Astrocyte (in vitro differentiated cells and primary cell): ENCODE measurements around the gene HLA-DPB1. TPM values are rescaled to one million over a fixed set of nuclear protein-coding genes. Genes with fewer than 3 reads are reported as not detected.
A peak's percentile ranks its signal among the peaks of the same experiment; 100 is the strongest.

Experiments used
- DNase-seq: peaks from one replicate; pipeline ENCODE4 v3.0.0-alpha.2; 2010; ENCODE audit warnings: low read depth
- FAIRE-seq: peaks from 2 replicates; lab custom pipeline; 2011; peaks lifted over from hg19 to GRCh38; lab: Jason Lieb, UNC
- H2AFZ ChIP-seq: 2 replicates; pipeline ENCODE4 v1.6.0; 2012; ENCODE audit warnings: low read depth, low read length, inconsistent platforms
- H3K27ac ChIP-seq: 2 replicates; pipeline ENCODE4 v1.5.1; 2011; ENCODE audit warnings: low read depth, low read length, inconsistent platforms
- H3K27me3 ChIP-seq: 2 replicates; pipeline ENCODE4 v1.6.0; 2011; ENCODE audit warnings: low read length, inconsistent platforms; ENCODE audit not compliant: insufficient read depth
- H3K36me3 ChIP-seq: 2 replicates; pipeline ENCODE4 v1.5.1; 2011; ENCODE audit warnings: low read length, inconsistent platforms; ENCODE audit not compliant: insufficient read depth
- H3K4me1 ChIP-seq: 2 replicates; pipeline ENCODE4 v1.5.1; 2011; ENCODE audit warnings: low read length, inconsistent platforms; ENCODE audit not compliant: insufficient read depth
- H3K4me2 ChIP-seq: 2 replicates; pipeline ENCODE4 v1.6.0; 2012; ENCODE audit warnings: low read length, inconsistent platforms
- H3K4me3 ChIP-seq: 2 replicates; pipeline ENCODE4 v1.5.1; 2011; ENCODE audit warnings: low read depth, mild to moderate bottlenecking, low read length, inconsistent platforms; ENCODE audit not compliant: insufficient read depth
- H3K79me2 ChIP-seq: 2 replicates; pipeline ENCODE4 v1.6.0; 2012; ENCODE audit warnings: mild to moderate bottlenecking, low read length, inconsistent platforms; ENCODE audit not compliant: insufficient read depth
- H3K9ac ChIP-seq: 2 replicates; pipeline ENCODE4 v1.6.0; 2012; ENCODE audit warnings: mild to moderate bottlenecking, low read length, inconsistent platforms
- H3K9me3 ChIP-seq: 2 replicates; pipeline ENCODE4 v1.5.1; 2012; ENCODE audit warnings: low read depth, mild to moderate bottlenecking, low read length, inconsistent platforms; ENCODE audit not compliant: insufficient read depth
- H4K20me1 ChIP-seq: 2 replicates; pipeline ENCODE4 v1.6.0; 2012; ENCODE audit warnings: low read length, inconsistent platforms; ENCODE audit not compliant: insufficient read depth
- H3K27ac Mint-ChIP-seq: one replicate; pipeline ENCODE4 v1.8.0; 2021; ENCODE audit warnings: mild to moderate bottlenecking, mixed read lengths; ENCODE audit not compliant: unreplicated experiment
- H3K27me3 Mint-ChIP-seq: one replicate; pipeline ENCODE4 v1.8.0; 2021; ENCODE audit warnings: low read depth, mixed read lengths; ENCODE audit not compliant: unreplicated experiment
- H3K36me3 Mint-ChIP-seq: one replicate; pipeline ENCODE4 v1.8.0; 2021; ENCODE audit warnings: low read depth, mixed read lengths; ENCODE audit not compliant: unreplicated experiment
- H3K4me1 Mint-ChIP-seq: one replicate; pipeline ENCODE4 v1.8.0; 2021; ENCODE audit warnings: low read depth, mixed read lengths; ENCODE audit not compliant: unreplicated experiment
- H3K4me3 Mint-ChIP-seq: one replicate; pipeline ENCODE4 v1.8.0; 2021; ENCODE audit warnings: mild to moderate bottlenecking, moderate library complexity, mixed read lengths; ENCODE audit not compliant: unreplicated experiment
- H3K9me3 Mint-ChIP-seq: one replicate; pipeline ENCODE4 v1.8.0; 2021; ENCODE audit warnings: mild to moderate bottlenecking, mixed read lengths; ENCODE audit not compliant: unreplicated experiment
- EZH2 ChIP-seq: IDR thresholded peaks from 2 replicates; pipeline ENCODE4 v1.6.1; 2012; ENCODE audit warnings: mild to moderate bottlenecking, low read length, inconsistent platforms; ENCODE audit not compliant: insufficient read depth
- total RNA-seq: library from RNA; stranded (reverse); gene quantifications from 2 replicates; pipeline ENCODE4 v1.2.1, GENCODE V29; 2021
- TF ChIP-seq, protein P1 (sequence below): IDR thresholded peaks from 2 replicates; pipeline ENCODE4 v1.5.1; 2011; ENCODE audit warnings: low read depth, mild to moderate bottlenecking, inconsistent platforms, low read length, moderate library complexity; ENCODE audit not compliant: insufficient read depth

The HLA-DPB1 gene
- total RNA-seq, 1 donor from 2014 or later, result 3.4 TPM

DNA sequence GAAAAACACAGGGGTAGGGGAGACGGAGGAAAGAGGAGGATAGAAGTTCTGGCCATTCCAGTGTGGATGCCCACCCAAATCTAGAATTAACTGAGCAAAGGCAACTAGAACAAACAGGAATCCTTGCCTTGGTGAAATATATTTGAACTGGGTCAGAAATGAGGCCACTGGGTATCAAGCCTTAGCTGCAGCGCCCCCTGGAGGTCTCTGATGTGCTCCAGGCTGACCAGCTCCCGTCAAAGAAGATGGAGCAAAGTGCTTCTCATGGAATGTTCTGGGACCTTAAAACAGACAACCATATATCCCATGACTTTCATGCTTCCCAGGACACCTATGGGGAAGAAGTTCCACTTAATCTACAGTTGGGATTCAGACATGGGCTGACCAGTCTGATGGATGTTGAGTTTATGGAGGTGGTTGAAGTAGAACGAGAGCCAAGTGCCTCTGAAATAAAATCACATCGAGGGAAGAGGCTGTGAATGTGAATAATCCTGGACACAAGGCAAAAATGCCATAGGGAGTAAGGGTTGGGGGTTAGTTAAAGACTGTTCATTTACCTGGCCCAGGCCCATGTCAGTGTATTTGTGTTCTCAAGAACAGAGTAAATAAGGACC, 50.4 kb downstream of the HLA-DPB1 start:
- H3K4me3 Mint-ChIP-seq, result no peak overlapping the region
- no peak for TF ChIP-seq EZH2
- TF ChIP-seq, protein P1, sequence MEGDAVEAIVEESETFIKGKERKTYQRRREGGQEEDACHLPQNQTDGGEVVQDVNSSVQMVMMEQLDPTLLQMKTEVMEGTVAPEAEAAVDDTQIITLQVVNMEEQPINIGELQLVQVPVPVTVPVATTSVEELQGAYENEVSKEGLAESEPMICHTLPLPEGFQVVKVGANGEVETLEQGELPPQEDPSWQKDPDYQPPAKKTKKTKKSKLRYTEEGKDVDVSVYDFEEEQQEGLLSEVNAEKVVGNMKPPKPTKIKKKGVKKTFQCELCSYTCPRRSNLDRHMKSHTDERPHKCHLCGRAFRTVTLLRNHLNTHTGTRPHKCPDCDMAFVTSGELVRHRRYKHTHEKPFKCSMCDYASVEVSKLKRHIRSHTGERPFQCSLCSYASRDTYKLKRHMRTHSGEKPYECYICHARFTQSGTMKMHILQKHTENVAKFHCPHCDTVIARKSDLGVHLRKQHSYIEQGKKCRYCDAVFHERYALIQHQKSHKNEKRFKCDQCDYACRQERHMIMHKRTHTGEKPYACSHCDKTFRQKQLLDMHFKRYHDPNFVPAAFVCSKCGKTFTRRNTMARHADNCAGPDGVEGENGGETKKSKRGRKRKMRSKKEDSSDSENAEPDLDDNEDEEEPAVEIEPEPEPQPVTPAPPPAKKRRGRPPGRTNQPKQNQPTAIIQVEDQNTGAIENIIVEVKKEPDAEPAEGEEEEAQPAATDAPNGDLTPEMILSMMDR, result peak; percentile 45

DNA sequence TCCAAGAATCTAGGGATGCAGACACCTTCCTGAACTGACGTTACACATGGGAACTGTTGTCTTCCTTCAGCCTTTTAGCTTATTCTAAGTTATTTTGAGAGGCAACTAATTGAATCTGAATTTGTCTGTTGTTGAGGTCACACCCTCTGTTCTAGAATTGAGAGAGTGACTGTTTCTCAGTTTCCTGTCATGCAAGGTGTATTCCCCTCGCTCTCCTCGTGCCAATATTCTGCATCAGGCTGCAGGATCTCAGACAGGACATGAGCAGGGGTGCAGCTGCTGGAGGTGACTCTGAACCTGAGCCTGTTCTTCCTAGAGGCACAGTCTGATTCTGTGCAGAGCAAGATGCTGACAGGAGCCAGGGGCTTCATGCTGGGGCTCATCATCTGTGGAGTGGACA, 52.5 kb downstream of the HLA-DPB1 start:
- peaks cover 20% of the 10 kb centered on the region for H3K27me3 ChIP-seq
- no peak overlapping the region for H3K27ac ChIP-seq
- no peaks in the 10 kb centered on the region for H3K79me2 ChIP-seq
- DNase-seq, result no peak
- no peaks in the 10 kb centered on the region for H3K36me3 Mint-ChIP-seq
- no peaks in the 10 kb centered on the region for H4K20me1 ChIP-seq
- H3K4me3 Mint-ChIP-seq, result no peak overlapping the region
- peaks cover 17% of the 10 kb centered on the region for H3K9me3 Mint-ChIP-seq
- H2AFZ ChIP-seq, result no peak overlapping the region
- H3K36me3 ChIP-seq, result no peaks in the 10 kb centered on the region
- H3K27ac Mint-ChIP-seq, result no peak overlapping the region
- peaks cover 11% of the 10 kb centered on the region for H3K9me3 ChIP-seq
- no peak overlapping the region for H3K4me3 ChIP-seq
- no peak for TF ChIP-seq EZH2
- TF ChIP-seq, protein P1, result no peak
- FAIRE-seq, result no peak
- no peaks in the 10 kb centered on the region for H3K4me1 ChIP-seq
- no peak overlapping the region for H3K9ac ChIP-seq
- peaks cover 27% of the 10 kb centered on the region for H3K27me3 Mint-ChIP-seq
- H3K4me1 Mint-ChIP-seq, result no peaks in the 10 kb centered on the region
- no peak overlapping the region for H3K4me2 ChIP-seq

More for the DNA sequence above, 50.4 kb downstream of the HLA-DPB1 start:
- no peak overlapping the region for H3K4me3 ChIP-seq
- no peaks in the 10 kb centered on the region for H3K36me3 Mint-ChIP-seq
- H3K27ac Mint-ChIP-seq, result no peak overlapping the region
- no peaks in the 10 kb centered on the region for H3K36me3 ChIP-seq
- DNase-seq (no peak), FAIRE-seq (no peak)
- H3K4me1 ChIP-seq, result no peaks in the 10 kb centered on the region
- H3K4me2 ChIP-seq, result no peak overlapping the region
- peaks cover 23% of the 10 kb centered on the region for H3K27me3 Mint-ChIP-seq
- H3K79me2 ChIP-seq, result no peaks in the 10 kb centered on the region
- peaks cover 14% of the 10 kb centered on the region for H3K9me3 ChIP-seq
- no peaks in the 10 kb centered on the region for H4K20me1 ChIP-seq
- no peak overlapping the region for H3K27ac ChIP-seq
- H2AFZ ChIP-seq, result no peak overlapping the region
- H3K27me3 ChIP-seq, result peaks cover 21% of the 10 kb centered on the region
- H3K9me3 Mint-ChIP-seq, result peaks cover 17% of the 10 kb centered on the region
- no peak overlapping the region for H3K9ac ChIP-seq
- no peaks in the 10 kb centered on the region for H3K4me1 Mint-ChIP-seq

DNA sequence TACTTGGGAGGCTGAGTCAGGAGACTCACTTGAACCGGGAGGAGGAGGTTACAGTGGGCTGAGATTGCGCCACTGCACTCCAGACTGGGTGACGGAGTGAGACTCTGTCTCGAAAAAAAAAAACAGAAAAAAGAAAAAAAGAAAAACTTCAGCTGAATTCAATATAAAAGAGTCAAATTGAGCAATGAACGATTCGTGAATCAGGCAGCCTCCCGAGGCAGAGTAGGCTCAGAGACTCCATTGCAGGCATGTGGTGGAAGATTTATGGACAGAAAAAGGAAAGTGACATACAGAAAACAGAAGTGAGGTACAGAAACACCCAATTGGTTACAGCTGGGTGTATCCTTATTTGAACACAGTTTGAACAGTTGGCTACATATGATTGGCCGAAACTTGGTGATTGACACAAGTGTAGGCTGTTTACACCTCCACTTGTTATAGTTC, 56.3 kb downstream of the HLA-DPB1 start:
- H3K9me3 ChIP-seq, result no peaks in the 10 kb centered on the region
- H3K27ac ChIP-seq, result no peak overlapping the region
- H3K27me3 ChIP-seq, result peaks cover 26% of the 10 kb centered on the region
- no peaks in the 10 kb centered on the region for H4K20me1 ChIP-seq
- H3K27ac Mint-ChIP-seq, result no peak overlapping the region
- no peak overlapping the region for H2AFZ ChIP-seq
- no peak overlapping the region for H3K4me3 ChIP-seq
- no peaks in the 10 kb centered on the region for H3K36me3 Mint-ChIP-seq
- no peak overlapping the region for H3K4me2 ChIP-seq
- TF ChIP-seq, protein P1, result no peak
- TF ChIP-seq EZH2, result no peak
- no peaks in the 10 kb centered on the region for H3K4me1 ChIP-seq
- H3K9ac ChIP-seq, result no peak overlapping the region
- no peaks in the 10 kb centered on the region for H3K9me3 Mint-ChIP-seq
- H3K27me3 Mint-ChIP-seq, result peaks cover 25% of the 10 kb centered on the region
- H3K79me2 ChIP-seq, result no peaks in the 10 kb centered on the region
- FAIRE-seq (no peak), DNase-seq (no peak)
- no peaks in the 10 kb centered on the region for H3K36me3 ChIP-seq
- H3K4me1 Mint-ChIP-seq, result no peaks in the 10 kb centered on the region
- no peak overlapping the region for H3K4me3 Mint-ChIP-seq
